GM23248 (cell line): Measurements from ENCODE around the gene VTI1A. TPM values are rescaled to one million over a fixed set of nuclear protein-coding genes. Genes with fewer than 3 reads are reported as not detected.

Experiments used
- DNase-seq: peaks from one replicate; pipeline ENCODE4 v3.0.0-alpha.2; 2015
- H2AFZ ChIP-seq: fragments of 200-600 bp; sonication (generic); 2 replicates; pipeline ENCODE4 v1.6.1; 2016; ENCODE audit warnings: antibody characterized with exemption
- H3F3A ChIP-seq: fragments of 200-600 bp; sonication (generic); 2 replicates; pipeline ENCODE4 v1.6.1; 2016; ENCODE audit warnings: mild to moderate bottlenecking, antibody characterized with exemption, mixed run types; ENCODE audit not compliant: insufficient read depth
- H3K27ac ChIP-seq: fragments of 200-600 bp; sonication (generic); 2 replicates; pipeline ENCODE4 v1.5.1; 2016; ENCODE audit warnings: mild to moderate bottlenecking
- H3K27me3 ChIP-seq: fragments of 200-600 bp; sonication (generic); replicated peaks from 2 replicates; pipeline ENCODE4 v1.6.1; 2016; ENCODE audit warnings: mild to moderate bottlenecking; ENCODE audit not compliant: insufficient read depth
- H3K36me3 ChIP-seq: fragments of 200-600 bp; sonication (generic); 2 replicates; pipeline ENCODE4 v1.6.1; 2016; ENCODE audit warnings: low read depth, mild to moderate bottlenecking
- H3K4me1 ChIP-seq: fragments of 200-600 bp; sonication (generic); 2 replicates; pipeline ENCODE4 v1.6.1; 2016; ENCODE audit warnings: mild to moderate bottlenecking; ENCODE audit not compliant: insufficient read depth
- H3K4me2 ChIP-seq: fragments of 200-600 bp; sonication (generic); one replicate; pipeline ENCODE4 v1.6.1; 2016; ENCODE audit warnings: mild to moderate bottlenecking; ENCODE audit not compliant: unreplicated experiment
- H3K4me3 ChIP-seq: fragments of 200-600 bp; sonication (generic); 2 replicates; pipeline ENCODE4 v1.5.1; 2016; ENCODE audit warnings: mild to moderate bottlenecking
- H3K79me2 ChIP-seq: fragments of 200-600 bp; sonication (generic); 2 replicates; pipeline ENCODE4 v1.6.1; 2016; ENCODE audit warnings: mild to moderate bottlenecking; ENCODE audit not compliant: insufficient read depth
- H3K9ac ChIP-seq: fragments of 200-600 bp; sonication (generic); 2 replicates; pipeline ENCODE4 v1.6.1; 2016; ENCODE audit warnings: mild to moderate bottlenecking
- H3K9me2 ChIP-seq: fragments of 200-600 bp; sonication (generic); 2 replicates; pipeline ENCODE4 v1.6.1; 2016; ENCODE audit warnings: mixed run types, mild to moderate bottlenecking, moderate library complexity; ENCODE audit not compliant: insufficient read depth
- H3K9me3 ChIP-seq: fragments of 200-600 bp; sonication (generic); one replicate; pipeline ENCODE4 v1.6.1; 2017; ENCODE audit warnings: low read depth
- H4K20me1 ChIP-seq: fragments of 200-600 bp; sonication (generic); 2 replicates; pipeline ENCODE4 v1.6.0; 2016; ENCODE audit not compliant: insufficient read depth
- EZH2 ChIP-seq: fragments of 200-600 bp; sonication (generic); IDR thresholded peaks from 2 replicates; pipeline ENCODE4 v1.6.1; 2018; ENCODE audit warnings: antibody characterized with exemption, mild to moderate bottlenecking; ENCODE audit not compliant: insufficient read depth, poor library complexity, severe bottlenecking
- EZH2phosphoT487 ChIP-seq: fragments of 200-600 bp; sonication (generic); IDR thresholded peaks from 2 replicates; pipeline ENCODE4 v1.6.1; 2018; ENCODE audit warnings: antibody characterized with exemption, moderate library complexity, mild to moderate bottlenecking, low read depth; ENCODE audit not compliant: insufficient read depth
- WGBS, 2 experiments: methylation state at CpG; one replicate each; pipeline ENCODE4 v1.1.6; 2015 to 2017; ENCODE audit warnings: low lambda C conversion rate in 2 of 2, low coverage in 1 of 2; ENCODE audit errors: missing lambda C conversion rate in 2 of 2; 5-methylcytosine and 5-hydroxymethylcytosine counted together
- in situ Hi-C: fragments of 300-500 bp; cut with MboI; formaldehyde crosslinking; loops from 2 replicates; pipeline ENCODE4 v1.15.0; 2020
- polyA plus RNA-seq: library from polyadenylated mRNA; unstranded; fragments of >200 nt; fragmentation: Nextera tagmentation; extraction: Ambion mirVana; gene quantifications from 2 replicates; pipeline ENCODE4 v1.2.1, GENCODE V29; 2016
- total RNA-seq: library from RNA; depleted of rRNA; stranded (reverse); fragments of >200 nt; shearing (Covaris generic); gene quantifications from 2 replicates; pipeline ENCODE4 v1.2.3, GENCODE V29; 2014

VTI1A gene
- total and polyA plus RNA-seq, 2 experiments from 2014 or later, result 21.6 to 26.4 TPM

DNA sequence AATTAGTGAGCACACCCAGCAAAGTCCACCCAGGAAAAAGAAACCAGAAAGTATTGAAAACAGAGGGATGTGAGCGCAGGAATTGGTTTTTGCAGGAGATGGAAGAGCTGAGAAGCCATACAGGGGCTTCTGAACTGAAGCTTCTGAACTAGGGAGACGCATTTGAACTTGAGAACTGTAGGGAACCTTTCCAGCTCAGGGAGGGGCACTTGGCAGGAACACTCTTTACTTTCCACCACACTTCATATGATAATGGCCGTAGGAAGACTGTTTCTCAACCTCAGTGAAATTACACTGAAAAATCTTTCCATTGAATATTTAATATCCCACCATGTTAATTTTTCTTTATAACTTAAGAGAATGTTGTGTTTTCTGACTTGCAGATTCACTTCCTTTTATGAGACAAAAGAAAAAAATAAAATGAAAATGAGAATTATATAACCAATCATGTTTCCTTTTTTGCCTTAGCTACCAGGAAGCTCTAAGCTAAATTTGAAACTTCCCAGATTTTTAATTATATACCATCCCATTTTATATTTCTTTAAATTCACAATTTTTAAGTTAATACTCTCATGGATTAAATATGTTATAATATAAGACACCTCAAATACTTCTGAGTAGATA, 404.7 kb downstream of the VTI1A start:
- no peak overlapping the region for H3K27ac ChIP-seq
- TF ChIP-seq EZH2phosphoT487 (no peak), EZH2 (no peak)
- H3K4me2 ChIP-seq, result no peak overlapping the region
- H3K9ac ChIP-seq, result no peak overlapping the region
- H3K4me1 ChIP-seq, result no peaks in the 10 kb centered on the region
- no peak for DNase-seq
- peaks cover 5% of the 10 kb centered on the region for H3K9me3 ChIP-seq
- no peaks in the 10 kb centered on the region for H3K27me3 ChIP-seq
- no peaks in the 10 kb centered on the region for H3K36me3 ChIP-seq
- no peak overlapping the region for H3K4me3 ChIP-seq
- no peaks in the 10 kb centered on the region for H3K9me2 ChIP-seq
- 29 to 51% methylated on average over 3 of the region's 3 CpGs for WGBS, 2 experiments
- H3F3A ChIP-seq, result no peaks in the 10 kb centered on the region
- H2AFZ ChIP-seq, result no peak overlapping the region
- H3K79me2 ChIP-seq, result no peaks in the 10 kb centered on the region
- no peaks in the 10 kb centered on the region for H4K20me1 ChIP-seq
- in situ Hi-C loops, result no loop called here

- 64 to 73% methylated on average over 4 of the region's 4 CpGs for WGBS, 2 experiments
Observed at GRCh38 chr10:112852306-112852705, 405.3 kb downstream of the VTI1A start.

GRCh38 chr10:112855134-112855533, 408.1 kb downstream of the VTI1A start:
- in situ Hi-C loops, result no loop called here
- no peaks in the 10 kb centered on the region for H3K9me2 ChIP-seq
- no peak for TF ChIP-seq EZH2
- TF ChIP-seq EZH2phosphoT487, result no peak

More at GRCh38 chr10:112852306-112852705, 405.3 kb downstream of the VTI1A start:
- H3K4me3 ChIP-seq, result no peak overlapping the region
- no peaks in the 10 kb centered on the region for H3K36me3 ChIP-seq
- TF ChIP-seq EZH2phosphoT487, result no peak
- TF ChIP-seq EZH2, result no peak
- DNase-seq, result no peak
- H2AFZ ChIP-seq, result no peak overlapping the region
- no peaks in the 10 kb centered on the region for H3F3A ChIP-seq
- no peak overlapping the region for H3K9ac ChIP-seq
- no peak overlapping the region for H3K4me2 ChIP-seq
- in situ Hi-C loops, result no loop called here
- no peaks in the 10 kb centered on the region for H3K4me1 ChIP-seq
- H3K9me2 ChIP-seq, result no peaks in the 10 kb centered on the region
- no peaks in the 10 kb centered on the region for H3K79me2 ChIP-seq
- no peaks in the 10 kb centered on the region for H4K20me1 ChIP-seq
- no peak overlapping the region for H3K27ac ChIP-seq
- no peaks in the 10 kb centered on the region for H3K27me3 ChIP-seq
- H3K9me3 ChIP-seq, result peaks cover 5% of the 10 kb centered on the region

DNA sequence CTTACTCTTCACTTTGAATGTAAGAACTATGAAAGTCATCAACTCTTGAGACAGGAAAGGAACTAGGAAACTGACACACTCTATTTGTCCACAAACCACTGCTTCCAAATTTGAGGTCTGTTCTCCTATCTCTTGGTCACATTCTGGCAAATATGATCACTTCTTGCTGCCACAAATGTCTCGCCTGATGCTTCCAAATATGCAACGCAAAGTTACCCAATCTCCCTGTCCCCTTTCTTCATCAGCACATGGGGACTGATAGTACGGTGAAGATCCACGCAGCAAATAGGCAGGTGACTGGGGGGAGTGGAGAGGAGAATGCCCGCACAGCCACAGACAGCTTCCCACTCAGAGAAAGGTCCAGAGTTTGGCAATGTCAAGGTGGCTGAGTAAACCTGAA, 410.5 kb downstream of the VTI1A start:
- Histone ChIP-seq H3K9me2 (no peaks in the 10 kb centered on the region), H3K4me3 (no peak overlapping the region), H3K4me2 (no peak overlapping the region), H3K9me3 (no peaks in the 10 kb centered on the region), H3K27me3 (no peaks in the 10 kb centered on the region), H3F3A (no peaks in the 10 kb centered on the region), H3K79me2 (no peaks in the 10 kb centered on the region), H3K27ac (no peak overlapping the region), H3K36me3 (no peaks in the 10 kb centered on the region), H4K20me1 (no peaks in the 10 kb centered on the region), H3K9ac (no peak overlapping the region), H2AFZ (no peak overlapping the region), H3K4me1 (no peaks in the 10 kb centered on the region)
- DNase-seq, result no peak
- in situ Hi-C loops, result no loop called here
- TF ChIP-seq EZH2phosphoT487 (no peak), EZH2 (no peak)
- WGBS, 2 experiments, result 85 to 87% methylated on average over 5 of the region's 5 CpGs

More at GRCh38 chr10:112855134-112855533, 408.1 kb downstream of the VTI1A start:
- Histone ChIP-seq H3K9me3 (no peaks in the 10 kb centered on the region), H4K20me1 (no peaks in the 10 kb centered on the region), H3K36me3 (no peaks in the 10 kb centered on the region), H3K79me2 (no peaks in the 10 kb centered on the region), H3K9ac (no peak overlapping the region), H3K27me3 (no peaks in the 10 kb centered on the region), H3K27ac (no peak overlapping the region), H3K4me3 (no peak overlapping the region), H2AFZ (no peak overlapping the region), H3F3A (no peaks in the 10 kb centered on the region), H3K4me2 (no peak overlapping the region), H3K4me1 (no peaks in the 10 kb centered on the region)
- 75 to 77% methylated on average over 4 of the region's 4 CpGs for WGBS, 2 experiments
- DNase-seq, result no peak
